ENCODE data around the gene SEC62. TPM values are rescaled to one million over a fixed set of nuclear protein-coding genes. Genes with fewer than 3 reads are reported as not detected.
A peak's percentile ranks its signal among the peaks of the same experiment; 100 is the strongest.

SEC62 gene
- total RNA-seq, 1 donor: 31.5 TPM

- no peaks in the 10 kb centered on the region for H3K36me3 ChIP-seq (ENCODE audit: insufficient read depth, low read length)
- peaks cover 5% of the 10 kb centered on the region for H3K27me3 ChIP-seq (ENCODE audit: insufficient read depth, low read length)
- TF ChIP-seq CTCF (IDR thresholded peaks at IDR 0.05; ENCODE audit: extremely low read depth, low read depth, low read length): no peak
- H3K79me2 ChIP-seq (ENCODE audit: insufficient read depth, low read length): peaks cover 31% of the 10 kb centered on the region
- H2AFZ ChIP-seq (ENCODE audit: low read length): no peak overlapping the region
- peaks cover 19% of the 10 kb centered on the region for H3K4me1 ChIP-seq (ENCODE audit: insufficient read depth, low read length)
- no peak overlapping the region for H3K4me2 ChIP-seq (ENCODE audit: insufficient read depth, low read length)
- peaks cover 21% of the 10 kb centered on the region for H4K20me1 ChIP-seq (ENCODE audit: insufficient read depth, low read length)
- peak; percentile 32 for DNase-seq (ENCODE audit: insufficient read length, low spot score, missing footprints)
- no peaks in the 10 kb centered on the region for H3K9me3 ChIP-seq (ENCODE audit: low read depth, low read length)
- H3K4me3 ChIP-seq (ENCODE audit: insufficient read depth, low read length): no peak overlapping the region
- H3K27ac ChIP-seq (ENCODE audit: low read depth, low read length): no peak overlapping the region
These were observed 2.4 kb upstream of the SEC62 start for GRCh38 chr3:169964176-169964575.

- Histone ChIP-seq H3K27me3 (ENCODE audit: insufficient read depth, low read length) (peaks cover 5% of the 10 kb centered on the region), H3K9me3 (ENCODE audit: low read depth, low read length) (no peaks in the 10 kb centered on the region), H3K79me2 (ENCODE audit: insufficient read depth, low read length) (peaks cover 47% of the 10 kb centered on the region), H4K20me1 (ENCODE audit: insufficient read depth, low read length) (peaks cover 33% of the 10 kb centered on the region), H3K4me3 (ENCODE audit: insufficient read depth, low read length) (peak overlapping the region; percentile 84), H3K36me3 (ENCODE audit: insufficient read depth, low read length) (peaks cover 4% of the 10 kb centered on the region), H3K4me1 (ENCODE audit: insufficient read depth, low read length) (peaks cover 19% of the 10 kb centered on the region), H3K4me2 (ENCODE audit: insufficient read depth, low read length) (peak overlapping the region; percentile 95), H3K27ac (ENCODE audit: low read depth, low read length) (peak overlapping the region; percentile 90), H2AFZ (ENCODE audit: low read length) (peak overlapping the region; percentile 95)
- no peak for DNase-seq (ENCODE audit: insufficient read length, low spot score, missing footprints)
- no peak for TF ChIP-seq CTCF (IDR thresholded peaks at IDR 0.05; ENCODE audit: extremely low read depth, low read depth, low read length)
These were observed 812 bp upstream of the SEC62 start for GRCh38 chr3:169965562-169966427.

- Histone ChIP-seq H3K4me1 (ENCODE audit: insufficient read depth, low read length) (peaks cover 19% of the 10 kb centered on the region), H3K4me3 (ENCODE audit: insufficient read depth, low read length) (peak overlapping the region; percentile 84), H3K27ac (ENCODE audit: low read depth, low read length) (peak overlapping the region; percentile 90), H3K27me3 (ENCODE audit: insufficient read depth, low read length) (no peaks in the 10 kb centered on the region), H2AFZ (ENCODE audit: low read length) (peak overlapping the region; percentile 95), H3K79me2 (ENCODE audit: insufficient read depth, low read length) (peaks cover 61% of the 10 kb centered on the region), H3K9me3 (ENCODE audit: low read depth, low read length) (no peaks in the 10 kb centered on the region), H3K36me3 (ENCODE audit: insufficient read depth, low read length) (peaks cover 6% of the 10 kb centered on the region), H3K4me2 (ENCODE audit: insufficient read depth, low read length) (peak overlapping the region; percentile 95), H4K20me1 (ENCODE audit: insufficient read depth, low read length) (peaks cover 47% of the 10 kb centered on the region)
- no peak for TF ChIP-seq CTCF (IDR thresholded peaks at IDR 0.05; ENCODE audit: extremely low read depth, low read depth, low read length)
- peak; percentile 61 for DNase-seq (ENCODE audit: insufficient read length, low spot score, missing footprints)
These were observed 626 bp downstream of the SEC62 start for GRCh38 chr3:169966951-169967915.

Measured in osteoblast (primary cell).